GM19455 (cell line): ENCODE data around the gene RBMS2.

Experiments
- ATAC-seq: cut with Tn5 transposase; IDR thresholded peaks from one replicate; pipeline ENCODE4 v1.9.1; 2021; ENCODE audit not compliant: unreplicated experiment

Gene RBMS2

DNA sequence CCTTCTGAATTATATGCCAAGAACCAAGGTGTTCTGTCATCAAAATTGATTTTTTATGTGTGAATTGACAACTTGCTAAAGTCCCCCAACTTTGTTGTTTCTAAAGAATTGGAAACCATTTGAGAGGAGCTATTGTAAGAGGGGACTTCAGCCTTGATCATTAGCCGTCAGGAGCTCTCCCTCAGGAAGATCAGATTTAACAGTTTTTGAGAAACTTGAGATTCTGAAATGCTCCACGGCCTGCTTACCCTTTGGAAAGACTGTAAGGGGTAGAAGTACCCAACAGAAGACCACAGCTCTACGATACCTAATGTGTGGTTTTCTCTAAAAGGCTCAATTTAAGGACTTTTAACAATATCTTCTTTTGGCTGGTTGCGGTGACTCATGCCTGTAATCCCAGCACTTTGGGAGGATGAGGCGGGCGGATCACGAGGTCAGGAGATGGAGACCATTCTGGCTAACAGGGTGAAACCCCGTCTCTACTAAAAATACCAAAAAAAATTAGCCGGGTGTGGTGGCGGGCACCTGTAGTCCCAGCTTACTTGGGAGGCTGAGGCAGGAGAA lies 57.4 kb downstream of the RBMS2 start:
- no peak for ATAC-seq

DNA sequence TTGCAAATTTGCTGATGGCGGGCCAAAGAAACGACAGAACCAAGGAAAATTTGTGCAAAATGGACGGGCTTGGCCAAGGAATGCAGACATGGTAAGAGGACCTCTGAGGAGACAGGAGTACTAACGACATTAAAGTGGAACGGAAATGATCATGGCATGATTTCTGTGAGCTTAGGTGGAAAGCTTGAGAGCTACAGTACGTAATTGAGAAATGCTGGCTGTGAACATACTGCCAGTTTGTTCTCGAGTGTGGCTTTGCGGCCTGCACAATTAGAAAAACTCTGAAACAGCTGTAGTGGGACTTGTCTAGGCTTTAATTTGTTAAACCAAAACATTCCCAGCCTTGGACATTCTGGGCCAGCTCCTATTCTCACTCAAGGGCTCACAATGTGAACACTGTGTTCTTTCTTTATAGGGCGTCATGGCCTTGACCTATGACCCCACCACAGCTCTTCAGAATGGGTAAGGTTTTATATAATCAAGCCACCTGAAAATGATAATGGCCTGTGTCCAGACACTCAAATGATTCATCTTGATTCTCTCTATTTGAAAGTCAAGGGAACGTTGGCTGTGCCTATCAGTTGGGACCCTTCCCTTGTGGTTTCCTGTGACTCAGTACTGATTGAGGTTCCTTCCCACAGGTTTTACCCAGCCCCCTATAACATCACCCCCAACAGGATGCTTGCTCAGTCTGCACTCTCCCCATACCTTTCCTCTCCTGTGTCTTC lies 60.0 kb downstream of the RBMS2 start:
- ATAC-seq = no peak

DNA sequence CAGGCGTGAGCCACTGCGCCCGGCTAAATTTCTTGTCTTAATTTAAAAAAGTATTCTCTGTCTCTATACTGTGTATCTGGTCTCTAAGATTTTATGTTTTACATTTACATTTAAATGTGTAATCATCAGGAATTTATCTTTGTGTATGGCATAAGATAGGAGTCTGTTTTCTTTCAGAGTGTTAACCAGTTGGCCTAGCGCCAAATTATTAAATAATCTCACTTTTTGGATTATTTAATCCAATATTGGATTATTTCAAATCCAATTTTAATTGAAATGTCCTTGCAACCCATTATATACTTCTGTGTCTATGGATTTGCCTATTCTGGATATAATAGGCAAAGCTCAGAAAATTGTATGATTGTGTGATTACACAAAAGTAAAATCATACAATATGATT lies 63.5 kb downstream of the RBMS2 start:
- ATAC-seq = no peak

DNA sequence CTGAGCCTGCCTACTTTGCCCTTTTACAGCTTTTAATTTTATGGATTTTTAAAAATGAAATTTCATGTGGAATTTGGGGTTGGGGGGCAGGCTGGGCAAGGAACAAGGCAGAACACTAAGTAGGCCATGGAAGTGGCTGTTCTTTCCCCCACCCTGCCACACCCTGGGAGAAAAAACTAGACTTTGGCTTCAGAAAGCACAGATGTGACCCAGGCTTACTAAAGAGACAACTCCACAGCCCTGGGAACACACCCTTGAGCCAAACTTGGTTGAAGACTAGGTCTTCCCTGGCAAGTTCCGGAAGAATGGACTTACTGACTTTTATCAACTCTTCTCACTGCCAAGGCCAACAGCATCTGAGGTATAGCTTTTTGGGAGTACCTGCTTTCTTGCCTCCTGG lies 68.2 kb downstream of the RBMS2 start:
- ATAC-seq = no peak

DNA sequence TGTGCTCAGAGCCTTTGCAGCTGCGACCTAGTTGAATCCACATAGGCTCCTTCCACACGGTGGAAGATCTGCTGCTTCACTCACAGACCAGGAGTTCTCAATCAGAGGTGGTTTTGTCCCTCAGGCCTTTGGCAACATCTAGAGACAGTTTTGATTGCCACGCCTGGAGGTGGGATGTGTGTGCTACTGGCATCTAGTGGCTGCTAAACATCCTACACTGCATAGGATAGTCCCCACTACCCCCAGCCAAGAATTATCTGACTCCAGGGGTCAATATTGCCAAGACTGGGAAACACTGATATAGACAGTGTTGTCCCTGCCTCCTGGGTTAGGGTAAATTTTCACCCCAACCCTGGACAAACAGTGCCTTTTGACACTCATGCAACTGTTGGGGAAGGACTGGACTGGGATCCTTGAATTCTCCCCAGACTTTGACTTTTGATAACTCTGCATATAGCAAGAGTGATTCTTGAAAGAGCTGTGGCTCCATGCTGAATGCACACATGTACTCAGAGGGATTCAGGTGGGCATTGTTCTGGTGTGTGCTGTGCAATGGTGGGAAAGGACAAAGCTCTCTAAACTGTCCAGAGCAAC lies 68.7 kb downstream of the RBMS2 start:
- ATAC-seq = no peak

DNA sequence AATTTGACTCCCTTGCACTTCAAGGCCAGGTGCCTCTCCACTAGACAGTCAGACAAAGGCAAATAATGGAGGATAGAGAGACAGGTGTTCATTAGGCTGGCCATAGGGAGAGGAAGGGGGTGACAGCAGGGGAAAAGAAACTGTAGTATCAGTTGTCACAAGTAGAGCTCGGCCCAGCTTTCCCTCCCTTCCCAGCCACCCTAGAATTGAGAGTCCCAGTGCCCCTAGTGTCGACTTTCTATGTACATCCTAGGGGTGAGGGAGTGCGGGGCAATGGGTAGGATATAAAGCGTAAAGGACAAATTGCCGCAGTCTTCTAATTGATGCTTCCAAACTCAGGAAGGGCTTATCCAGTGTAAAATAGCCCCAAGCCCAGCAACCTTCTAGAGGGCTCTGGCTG lies 69.5 kb downstream of the RBMS2 start:
- no peak for ATAC-seq

DNA sequence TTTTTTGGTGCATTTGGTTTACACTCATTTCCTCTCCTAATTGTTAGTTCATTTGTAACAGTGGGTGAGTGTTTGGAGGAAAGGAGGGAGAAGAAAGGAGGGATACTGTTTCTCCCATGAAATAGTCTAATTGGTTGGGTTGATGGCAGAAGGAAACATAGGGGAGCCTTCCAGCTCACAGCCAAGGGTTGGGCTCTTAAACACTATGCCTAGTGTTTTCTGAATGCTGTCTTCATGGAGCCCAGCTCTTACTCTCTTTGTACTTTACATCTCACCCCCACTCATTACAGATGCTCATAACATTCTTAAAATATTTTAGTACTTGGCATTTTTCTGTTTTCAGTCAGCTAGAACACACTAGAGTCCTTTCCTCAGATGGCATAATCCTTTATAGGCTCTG lies 70.3 kb downstream of the RBMS2 start:
- no peak for ATAC-seq

DNA sequence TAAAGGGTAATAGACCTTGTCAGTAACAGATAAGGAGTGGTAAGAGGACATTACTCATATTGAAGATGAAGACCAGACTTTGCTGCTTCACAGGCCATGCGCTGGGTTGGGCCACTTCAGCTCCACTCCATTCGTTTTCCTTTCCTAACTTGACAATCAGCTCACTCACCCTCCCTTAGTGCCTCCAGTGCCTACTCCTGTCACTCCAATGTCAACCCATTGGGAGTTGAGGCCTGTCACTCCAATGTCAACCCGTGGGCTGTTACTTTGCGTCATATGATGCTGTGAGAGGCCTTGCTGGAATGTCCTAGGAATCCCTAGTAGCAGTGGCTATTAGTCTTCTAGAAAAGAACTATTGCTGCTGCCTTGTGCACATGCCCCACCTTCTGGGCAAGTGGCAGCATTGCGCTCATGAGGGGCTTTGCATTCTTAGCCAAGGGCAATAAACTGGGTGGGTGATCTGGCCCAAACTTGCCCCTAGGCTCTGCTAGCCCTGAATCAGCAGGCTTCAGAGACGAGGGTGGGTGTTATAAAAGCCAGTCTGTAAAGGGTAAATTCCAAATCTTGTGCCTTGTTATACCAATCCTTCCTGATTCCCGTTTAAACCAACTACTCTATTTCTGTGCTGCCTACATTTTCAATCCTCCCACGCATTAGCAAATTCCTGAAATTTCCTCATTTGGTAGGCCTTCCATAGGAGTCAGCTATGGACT lies 72.4 kb downstream of the RBMS2 start:
- ATAC-seq = no peak

DNA sequence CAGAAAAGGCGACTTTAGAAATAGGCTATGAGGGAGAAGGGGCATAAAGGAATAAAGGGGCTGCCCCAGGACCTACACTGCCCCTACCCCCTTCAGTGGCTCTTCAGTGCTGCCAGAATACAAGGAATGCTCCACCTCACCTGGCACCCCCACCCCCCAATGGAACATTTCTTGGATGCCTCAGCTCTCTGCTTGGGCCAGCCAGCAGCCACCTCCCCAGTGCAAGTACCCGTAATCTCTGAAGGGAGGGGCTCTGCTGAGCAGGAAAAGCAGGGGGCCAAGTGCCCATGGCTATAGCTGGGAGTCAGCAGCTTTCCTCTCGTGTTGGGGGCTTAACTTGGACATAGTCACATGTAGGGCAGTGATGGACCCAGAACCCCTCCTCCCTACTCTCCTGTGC lies 75.2 kb downstream of the RBMS2 start:
- ATAC-seq = no peak

DNA sequence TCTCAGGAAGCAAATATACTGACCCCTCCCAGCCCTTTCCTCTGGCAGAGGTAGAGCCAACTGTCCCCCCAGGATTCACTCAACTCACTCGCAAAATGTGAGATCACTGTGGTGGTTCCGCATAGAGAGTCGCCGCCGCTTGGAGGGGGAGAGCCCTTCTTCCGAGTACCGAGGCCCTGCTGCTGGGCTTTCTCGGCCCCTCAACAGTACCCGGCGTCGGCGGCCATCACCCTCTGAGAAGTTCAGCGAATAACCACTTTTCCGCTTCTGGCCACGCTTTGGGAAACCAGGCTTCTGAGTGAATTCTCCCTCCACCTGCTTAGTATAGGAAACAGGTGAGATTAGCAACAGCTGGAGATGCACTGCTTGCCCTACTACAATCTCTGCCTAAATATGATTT lies 77.4 kb downstream of the RBMS2 start:
- no peak for ATAC-seq

DNA sequence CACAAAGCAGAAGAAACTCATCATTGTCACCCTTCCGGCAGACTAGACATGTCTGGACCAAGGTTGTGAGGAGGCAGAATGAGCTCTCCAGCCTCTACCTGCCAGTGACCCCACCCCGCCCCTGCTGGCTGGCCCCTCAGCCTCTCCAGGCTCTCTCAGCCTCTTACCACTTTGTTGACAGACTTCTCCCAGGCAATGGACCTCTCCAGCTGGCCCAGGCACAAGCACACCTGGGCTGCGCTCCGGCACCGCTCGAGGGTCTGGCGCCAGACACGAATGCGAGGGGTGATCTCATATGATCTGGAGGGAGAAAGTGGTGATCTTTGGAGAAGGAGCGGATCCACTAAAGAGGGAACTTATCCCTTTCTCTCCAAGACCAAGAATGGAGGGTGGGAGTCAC lies 78.2 kb downstream of the RBMS2 start:
- no peak for ATAC-seq

DNA sequence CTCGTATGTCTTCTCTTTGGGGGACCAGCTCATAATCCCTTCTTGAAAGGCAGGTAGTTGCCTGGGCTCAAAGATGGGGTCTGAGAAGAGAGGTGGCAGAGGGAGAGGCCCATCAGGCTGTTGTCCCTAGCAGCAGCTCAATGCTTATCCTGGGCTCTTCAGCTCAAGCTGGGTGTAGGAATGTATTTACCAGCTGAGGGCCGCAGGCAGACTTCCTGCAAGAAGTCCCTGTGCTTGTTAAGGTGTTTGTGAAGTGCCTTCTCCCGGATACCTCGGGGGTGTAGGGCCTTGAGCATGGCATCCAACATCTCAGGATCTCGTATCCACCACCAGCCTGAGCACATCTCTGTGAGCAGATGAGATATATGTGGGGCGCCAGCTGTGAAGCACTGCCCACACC lies 79.1 kb downstream of the RBMS2 start:
- ATAC-seq = no peak

DNA sequence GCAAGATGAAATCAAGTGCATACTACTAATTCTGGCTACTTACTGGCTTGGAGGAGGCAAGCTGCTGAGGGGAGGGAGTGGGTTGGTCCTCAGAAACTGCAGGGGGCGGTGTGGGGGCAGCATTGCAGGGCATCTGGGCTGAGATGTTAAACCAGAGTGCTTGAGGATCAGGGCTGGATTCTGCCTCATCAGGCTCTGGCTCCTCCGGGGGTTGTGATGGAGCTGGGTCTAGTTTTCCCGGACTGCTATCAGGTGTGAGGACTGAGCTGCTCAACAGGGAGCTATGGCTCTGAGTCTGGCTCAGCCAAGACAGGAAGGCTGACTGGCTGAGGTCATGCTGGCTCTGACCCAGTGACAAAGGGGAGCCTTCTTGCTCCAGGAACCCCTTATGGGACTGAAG lies 79.9 kb downstream of the RBMS2 start:
- ATAC-seq = no peak

DNA sequence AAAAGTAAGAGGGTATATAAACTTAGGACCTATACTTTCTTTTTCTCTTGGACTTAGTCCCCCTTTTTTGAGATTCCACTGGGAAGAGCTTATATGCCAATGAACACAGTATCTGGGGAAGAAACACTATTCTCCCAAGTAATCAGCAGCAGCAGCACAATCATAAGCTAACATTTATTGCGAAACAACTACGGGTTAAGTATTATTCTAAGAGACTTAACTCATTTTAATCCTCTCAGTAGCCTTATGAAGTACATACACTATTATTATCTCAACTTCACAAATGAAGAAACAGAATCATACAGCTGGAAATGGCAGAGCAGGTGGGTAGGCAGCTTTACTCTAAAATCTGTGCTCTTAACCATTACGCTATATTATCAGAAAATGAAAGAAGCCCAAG lies 80.6 kb downstream of the RBMS2 start:
- ATAC-seq = no peak

DNA sequence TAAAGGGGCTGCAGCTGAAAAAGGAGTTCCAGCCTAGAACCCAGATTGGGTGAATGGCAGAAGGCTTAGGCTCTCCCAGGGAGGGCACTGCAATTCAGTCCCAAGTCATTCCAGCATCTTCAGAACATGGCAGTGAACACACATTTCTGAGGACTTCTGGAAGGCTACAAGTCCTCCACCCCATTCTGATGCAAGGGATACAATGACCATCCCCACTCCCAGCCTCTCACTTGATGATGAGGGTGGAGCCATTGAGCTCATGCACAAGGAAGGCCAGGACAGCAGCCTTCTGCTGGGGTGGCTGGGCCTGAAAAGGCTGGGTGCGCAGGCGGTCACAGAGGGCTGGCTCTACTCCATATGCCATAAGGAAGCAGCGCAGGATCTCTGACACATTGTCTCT lies 82.7 kb downstream of the RBMS2 start:
- no peak for ATAC-seq

DNA sequence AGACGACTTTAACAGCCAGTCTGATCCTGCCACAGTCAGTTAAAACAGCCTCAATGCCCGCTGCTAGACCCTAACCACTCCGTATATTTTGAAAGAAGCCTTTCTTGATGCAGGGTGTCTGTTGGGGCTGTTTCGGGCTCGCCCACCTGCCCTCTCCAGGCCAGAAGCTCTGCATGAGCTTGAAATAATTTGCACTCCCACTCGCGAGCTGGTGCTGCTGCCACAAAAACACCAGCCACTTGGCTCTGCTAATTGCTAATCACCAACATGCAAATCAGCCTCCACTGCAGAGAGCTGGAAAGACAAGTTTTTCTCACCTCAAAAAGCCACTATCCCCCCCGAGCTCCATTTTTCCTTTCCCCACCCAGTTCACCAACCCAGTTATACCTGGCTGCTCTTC lies 93.0 kb downstream of the RBMS2 start:
- no peak for ATAC-seq

DNA sequence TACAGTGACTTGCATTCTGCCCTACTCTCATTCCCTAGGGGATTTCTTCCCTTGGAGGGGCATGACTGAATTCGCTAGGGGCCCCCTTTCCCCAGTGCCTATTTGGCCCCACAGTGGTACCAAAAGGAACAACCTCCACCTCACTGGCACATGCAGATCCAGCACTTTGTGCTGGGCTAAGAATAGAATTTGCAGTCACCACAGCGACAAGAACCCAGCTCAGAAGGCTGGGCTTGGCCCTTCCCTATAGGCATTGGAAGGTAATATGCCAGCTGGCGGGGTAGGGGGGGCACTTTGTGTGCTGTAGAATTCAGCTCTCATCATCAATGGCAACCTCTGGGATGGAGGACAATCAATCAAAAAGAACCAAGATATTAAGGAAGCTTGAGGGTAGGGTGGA lies 94.6 kb downstream of the RBMS2 start:
- no peak for ATAC-seq

DNA sequence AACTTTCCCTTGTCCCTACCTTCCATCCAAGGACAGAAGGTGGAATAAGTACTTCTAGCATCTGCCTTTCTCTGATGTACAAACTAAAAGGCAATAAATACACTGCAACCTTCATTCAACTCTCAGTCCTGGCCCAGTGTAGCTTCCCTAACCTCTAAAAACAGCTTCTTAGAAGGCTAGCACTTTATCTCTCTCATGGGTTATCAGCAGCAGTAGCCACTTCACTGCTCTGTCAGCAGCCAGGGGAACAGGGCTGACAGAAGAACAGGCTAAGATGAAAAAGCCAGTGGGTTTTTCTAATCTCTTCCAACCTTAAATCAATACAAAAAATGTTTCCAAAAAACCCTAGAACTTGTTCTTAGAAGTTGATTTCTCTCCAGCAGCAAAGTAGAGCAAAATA lies 95.3 kb downstream of the RBMS2 start:
- no peak for ATAC-seq

DNA sequence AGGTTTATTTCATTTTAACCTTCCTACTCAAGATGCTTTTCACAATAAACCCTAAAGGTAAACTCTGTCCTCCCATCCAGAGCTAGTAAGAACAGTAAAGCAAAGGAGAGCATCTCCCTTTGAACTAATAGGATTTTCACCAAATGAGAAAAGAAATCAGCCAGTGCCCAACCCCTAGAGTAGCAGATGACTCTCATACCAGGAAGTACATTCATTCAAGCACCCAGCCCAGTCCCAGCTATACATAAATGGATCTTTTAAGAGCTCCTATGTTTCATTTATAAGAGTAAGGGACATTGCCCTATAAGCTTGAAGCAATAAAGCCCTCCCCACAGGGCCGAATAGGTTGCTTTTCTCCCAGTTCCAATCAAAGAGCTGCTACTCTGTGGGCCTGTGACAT lies 100.9 kb downstream of the RBMS2 start:
- ATAC-seq = no peak

DNA sequence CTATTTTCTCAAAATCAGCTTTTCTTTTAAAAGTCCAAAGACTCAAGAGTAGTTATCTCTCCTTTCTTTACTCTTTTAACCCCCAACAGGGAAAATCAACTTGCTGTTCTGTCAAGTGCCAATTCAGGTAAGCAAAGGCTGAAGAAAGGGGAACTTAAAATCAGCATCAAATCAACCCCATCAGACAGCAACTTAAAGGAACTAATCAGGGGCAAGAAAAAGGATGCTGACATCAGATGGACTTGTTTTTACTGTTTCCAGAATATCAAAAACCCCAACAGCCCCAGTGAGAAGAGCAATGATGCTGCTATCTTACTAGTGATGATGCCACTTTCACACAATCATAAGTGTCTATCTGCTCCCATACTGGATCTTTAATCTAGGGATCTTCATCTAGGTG lies 105.1 kb downstream of the RBMS2 start:
- no peak for ATAC-seq

DNA sequence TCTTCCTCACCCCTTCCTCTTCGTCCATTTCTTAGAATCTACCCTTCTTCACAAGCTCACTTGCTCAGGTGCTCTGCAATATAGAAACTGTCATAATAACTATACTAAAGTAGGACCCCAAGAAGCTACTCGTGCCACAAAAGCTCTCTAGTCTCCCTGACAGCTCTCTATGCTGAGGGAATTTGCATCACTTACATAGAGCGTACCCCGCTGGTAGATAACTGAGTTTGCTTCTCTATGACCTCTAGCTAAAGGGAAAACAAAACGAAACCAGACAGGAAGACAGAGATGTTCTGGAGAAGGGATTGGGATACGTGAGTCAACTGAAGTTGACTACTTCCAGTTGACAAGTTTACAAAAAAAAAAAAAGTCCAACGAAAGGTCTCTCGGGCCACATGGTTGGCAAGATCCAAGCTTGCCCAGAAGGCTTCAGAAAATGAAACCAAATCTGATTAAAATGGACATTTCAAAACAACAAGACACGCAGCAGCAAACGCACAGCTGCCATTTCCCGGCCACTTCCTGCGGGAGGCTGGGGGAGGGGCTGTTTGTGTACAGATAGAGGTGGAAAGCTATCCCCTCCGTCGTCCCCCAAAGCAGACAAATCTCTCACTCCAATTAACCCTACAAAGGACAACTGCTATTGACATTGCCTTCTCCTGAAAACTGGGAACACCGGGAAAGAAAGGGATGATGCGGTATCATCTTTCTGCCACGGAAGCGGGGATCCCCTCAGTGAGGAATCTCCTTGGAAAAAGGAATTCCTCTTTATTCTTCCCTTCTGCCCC lies 107.2 kb downstream of the RBMS2 start:
- no peak for ATAC-seq
